HG02870 (cell line): ENCODE results near the gene SPATA31D4.
"Not testable (repeated sequence)": the region's sequence is repeated elsewhere in the genome, so short reads cannot be mapped to it uniquely, and the experiment has no call there.

ENCODE experiments used
- ATAC-seq: cut with Tn5 transposase; IDR thresholded peaks from one replicate; pipeline ENCODE4 v1.9.1; 2021; ENCODE audit warnings: mild to moderate bottlenecking, moderate library complexity; ENCODE audit not compliant: unreplicated experiment

The SPATA31D4 gene

DNA sequence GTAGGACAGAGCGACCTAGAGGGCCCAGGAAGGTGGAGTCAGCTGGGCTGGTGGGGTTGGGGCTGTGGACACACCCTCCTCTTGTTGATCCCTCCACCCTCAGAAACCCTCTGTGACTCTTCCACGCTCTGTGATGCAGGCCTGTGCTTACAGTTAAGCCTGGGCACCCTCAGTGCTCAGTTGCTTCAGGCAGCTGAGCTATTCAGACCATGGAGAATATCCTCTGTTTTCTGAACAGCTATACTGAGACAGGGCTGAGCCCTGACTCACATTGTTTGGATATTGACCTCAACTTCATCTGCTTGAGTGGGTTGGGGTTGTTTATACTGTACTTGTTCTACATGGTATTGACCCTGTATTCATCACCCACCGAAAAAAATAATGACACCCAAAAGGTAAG lies at the start of gene SPATA31D4:
TSS of gene SPATA31D4 (plus strand) at position 124 of the 400 bp plus-strand sequence. CDS start at position 210, 86 bp downstream.
- ATAC-seq, result not testable (repeated sequence)

DNA sequence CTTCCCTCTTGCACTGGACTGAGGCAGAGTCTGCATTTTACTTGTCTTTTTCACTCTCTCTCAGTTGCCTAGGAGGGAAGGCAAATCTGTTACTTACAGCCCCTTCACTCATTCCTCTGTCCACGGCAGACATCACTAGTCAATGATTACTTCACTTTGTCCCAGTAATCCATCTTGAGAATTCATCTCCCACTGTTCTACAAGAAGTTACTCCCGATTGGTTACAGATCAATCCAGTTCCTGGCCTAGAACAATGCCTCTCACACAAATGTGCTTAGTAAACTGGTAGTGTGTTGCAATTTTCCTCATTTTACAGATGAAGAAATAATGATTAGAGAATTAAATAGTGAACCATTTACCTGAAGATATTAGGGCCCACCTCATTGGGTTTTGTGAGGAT lies 49.7 kb upstream of the SPATA31D4 start:
- no peak for ATAC-seq

DNA sequence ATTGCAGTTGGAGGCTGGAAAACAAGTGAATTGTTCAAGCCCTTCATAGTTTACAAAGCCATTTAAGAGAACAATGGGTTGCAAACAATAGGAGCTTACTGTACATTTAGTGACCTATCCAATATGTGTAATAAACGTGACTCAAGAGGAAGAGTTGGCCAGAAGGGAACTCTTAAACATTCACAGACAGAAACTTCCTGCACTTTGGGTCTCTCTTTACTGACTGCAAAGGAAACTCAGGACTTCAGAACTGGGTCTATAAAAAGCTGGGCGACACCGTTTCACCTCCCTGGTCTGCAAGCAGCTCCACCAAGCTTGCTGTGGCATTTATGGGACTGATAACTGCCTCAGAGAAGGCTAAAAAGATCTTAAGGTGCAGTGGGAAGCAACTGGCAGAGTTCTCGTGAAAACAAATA lies 48.7 kb upstream of the SPATA31D4 start:
- no peak for ATAC-seq

DNA sequence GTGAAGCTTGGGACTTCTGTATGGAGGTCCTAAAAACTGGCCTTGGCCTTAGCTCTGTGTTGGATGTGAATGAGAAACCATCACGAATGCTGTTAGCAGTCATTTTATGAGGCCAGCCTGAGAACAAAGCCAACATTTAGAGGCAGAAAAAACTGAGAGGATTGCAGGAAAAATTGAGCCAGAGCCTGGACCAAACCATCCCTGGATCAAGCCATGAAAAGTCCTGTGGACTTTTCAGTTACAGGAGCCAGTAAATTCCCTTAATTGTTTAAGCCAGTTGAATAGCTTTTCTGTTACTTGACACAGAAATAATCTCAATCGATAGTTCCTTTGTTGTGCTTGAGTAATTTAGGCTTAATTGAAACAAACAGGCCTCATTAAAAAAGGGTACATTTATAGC lies 42.6 kb upstream of the SPATA31D4 start:
- ATAC-seq, result no peak

DNA sequence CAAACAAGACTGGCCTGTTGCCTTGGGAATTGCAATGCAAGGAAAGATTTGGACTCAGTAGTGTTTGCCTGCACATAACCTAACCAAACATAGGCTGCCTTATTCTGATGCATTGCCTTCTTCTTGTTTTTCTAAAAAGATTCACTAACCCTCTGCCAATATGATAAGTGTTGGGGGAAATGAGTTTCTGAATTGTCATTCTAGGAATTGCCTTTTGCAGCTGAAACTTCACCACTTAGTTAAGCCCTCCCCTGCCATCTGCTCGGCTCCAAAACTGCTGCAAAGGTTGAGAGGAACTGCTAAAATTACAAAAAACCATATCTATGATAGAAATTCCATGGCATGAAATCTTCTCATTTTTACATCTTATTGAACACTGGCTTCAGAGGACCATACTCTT lies 41.6 kb upstream of the SPATA31D4 start:
- no peak for ATAC-seq

DNA sequence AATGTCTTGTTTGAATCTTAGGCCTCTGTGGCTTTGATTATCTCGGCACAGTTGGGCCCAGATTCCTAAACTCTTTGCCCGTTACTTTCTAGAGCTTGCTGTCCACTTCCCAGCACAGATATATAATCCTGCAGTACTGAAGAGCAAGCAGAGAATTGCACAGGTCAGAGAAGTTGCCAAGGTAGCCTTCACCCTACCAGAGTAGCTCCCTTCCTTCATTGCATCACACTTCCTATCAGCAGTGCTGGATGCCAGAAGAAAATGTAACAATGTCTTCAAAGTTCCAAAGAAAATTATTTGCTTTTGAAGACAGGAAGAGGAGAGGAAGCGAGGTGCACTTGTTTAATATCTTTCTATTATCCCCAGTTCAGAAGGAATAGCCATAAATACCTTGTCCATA lies 38.1 kb upstream of the SPATA31D4 start:
- no peak for ATAC-seq

DNA sequence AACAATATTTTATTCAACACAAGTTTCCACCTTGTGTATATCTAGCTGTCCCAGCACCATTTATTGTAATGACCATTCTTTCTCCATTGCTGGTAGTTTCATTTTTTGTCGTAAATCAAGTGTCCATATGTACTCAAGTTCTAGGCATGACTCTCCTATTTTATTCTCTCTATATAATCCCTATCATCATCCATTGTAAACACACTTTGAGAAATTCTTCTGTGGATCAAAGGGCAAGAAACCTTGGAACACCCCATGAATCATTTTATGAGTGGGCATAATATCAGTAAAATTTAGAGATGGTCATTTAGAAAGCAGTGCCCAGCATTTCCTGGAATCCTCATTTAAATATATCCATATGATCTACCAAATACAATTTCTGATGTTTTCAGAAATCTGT lies 35.8 kb upstream of the SPATA31D4 start:
- no peak for ATAC-seq

DNA sequence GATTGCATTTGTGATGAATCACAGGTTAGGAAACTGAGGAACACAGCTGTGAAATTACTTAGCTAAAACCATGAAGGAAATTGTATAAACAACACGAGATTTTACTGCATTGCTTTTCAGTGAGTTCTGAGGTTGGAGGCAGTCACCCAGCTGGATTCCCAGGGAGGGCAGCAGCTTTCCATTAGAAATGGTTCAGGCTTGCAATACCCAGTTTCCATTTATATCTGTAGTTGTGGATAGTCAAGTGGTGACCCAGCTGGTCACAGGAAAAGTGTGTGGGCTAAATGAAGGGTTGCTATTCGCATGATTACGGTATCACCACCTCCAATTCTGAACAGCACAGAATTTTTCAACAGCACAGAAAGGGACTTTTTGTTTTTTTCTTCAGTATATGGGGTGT lies 34.3 kb upstream of the SPATA31D4 start:
- ATAC-seq, result no peak

DNA sequence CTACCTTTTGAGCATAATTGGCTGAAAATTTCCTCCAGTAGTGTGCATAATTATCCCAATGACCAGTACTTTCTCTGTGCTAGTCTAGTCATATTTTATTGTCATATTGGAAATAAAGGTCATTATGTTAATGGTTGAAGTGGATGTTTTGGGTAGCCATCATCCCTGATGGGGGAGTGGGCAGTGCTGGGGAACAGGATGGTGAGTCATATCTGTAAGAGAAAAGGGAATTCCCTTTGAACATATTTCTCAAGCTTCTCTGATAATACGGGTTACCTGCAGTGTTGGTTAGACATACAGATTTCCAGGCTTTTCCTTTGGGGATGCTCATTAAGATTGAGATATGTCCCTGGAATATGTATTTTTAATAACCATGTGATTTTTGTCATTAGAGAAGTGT lies 33.3 kb upstream of the SPATA31D4 start:
- no peak for ATAC-seq

DNA sequence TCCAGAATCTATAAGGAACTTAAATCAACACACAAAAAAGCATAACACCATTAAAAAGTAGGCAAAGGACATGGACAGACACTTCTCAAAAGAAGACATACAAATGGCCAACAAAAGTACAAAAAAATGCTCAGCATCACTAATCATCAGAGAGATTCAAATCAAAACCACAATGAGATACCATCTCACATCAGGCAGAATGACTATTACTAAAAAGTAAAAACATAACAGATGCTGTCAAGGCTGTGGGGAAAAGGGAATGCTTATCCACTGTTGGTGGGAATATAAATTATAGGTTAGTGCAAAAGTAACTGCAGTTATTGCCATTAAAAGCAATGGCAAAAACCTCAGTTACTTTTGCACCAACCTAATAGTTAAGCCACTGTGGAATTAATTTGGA lies 32.2 kb upstream of the SPATA31D4 start:
- no peak for ATAC-seq

DNA sequence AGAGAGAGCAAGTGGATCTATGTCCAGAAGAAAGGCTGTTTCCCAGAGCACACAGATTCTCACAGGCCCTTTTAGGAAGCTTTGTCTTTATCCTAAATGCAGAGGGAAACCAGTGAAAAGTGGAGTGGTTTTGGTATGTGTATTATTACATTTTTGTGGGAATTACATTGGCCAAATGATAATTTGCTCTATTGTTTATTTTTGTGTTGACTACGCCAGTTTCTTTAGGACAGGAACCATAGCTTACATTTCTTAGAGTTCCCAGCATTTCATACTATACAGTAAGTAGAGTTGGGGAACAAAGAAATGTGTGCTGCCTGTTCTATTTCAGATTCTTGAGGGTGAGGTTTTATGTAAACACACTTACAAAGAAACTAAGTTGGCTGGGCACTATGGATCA lies 29.4 kb upstream of the SPATA31D4 start:
- ATAC-seq, result no peak

DNA sequence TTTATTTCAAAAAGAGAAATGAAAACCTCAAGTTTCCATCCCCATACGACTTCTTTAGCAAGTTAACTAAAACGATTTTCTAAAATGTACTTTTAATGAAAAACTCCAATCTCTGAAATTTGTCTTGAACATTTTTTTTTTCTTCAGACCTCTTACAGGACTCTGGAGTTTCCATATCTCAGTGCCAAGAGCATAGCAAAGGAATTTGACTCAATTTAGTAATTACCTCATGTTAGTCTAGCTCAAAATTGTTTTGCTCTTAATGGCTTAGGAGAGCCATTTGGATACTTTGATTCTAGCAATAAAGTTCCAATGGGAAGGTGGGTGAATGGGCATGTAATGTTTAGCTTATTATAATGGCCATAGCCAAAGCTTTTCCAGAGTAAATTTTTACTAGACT lies 26.0 kb upstream of the SPATA31D4 start:
- no peak for ATAC-seq

DNA sequence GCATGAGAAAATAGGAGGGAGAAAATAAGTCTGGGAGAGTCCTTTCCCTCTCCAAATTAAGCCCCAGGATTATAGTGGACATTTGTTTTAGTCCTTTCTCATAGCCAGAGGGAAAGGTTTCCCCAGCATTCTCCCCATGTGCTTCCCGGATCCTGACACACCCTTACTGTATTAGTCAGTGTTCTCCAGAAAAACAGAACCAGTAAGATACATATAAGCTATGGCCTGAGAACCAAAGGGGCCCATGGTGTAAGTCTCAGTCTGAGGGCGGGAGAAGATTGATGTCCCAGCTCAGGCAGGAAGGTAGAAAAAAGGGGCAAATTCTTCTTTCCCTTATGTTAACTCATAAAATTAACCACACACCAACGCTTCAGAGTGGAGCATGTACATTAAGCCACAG lies 25.6 kb upstream of the SPATA31D4 start:
- no peak for ATAC-seq

DNA sequence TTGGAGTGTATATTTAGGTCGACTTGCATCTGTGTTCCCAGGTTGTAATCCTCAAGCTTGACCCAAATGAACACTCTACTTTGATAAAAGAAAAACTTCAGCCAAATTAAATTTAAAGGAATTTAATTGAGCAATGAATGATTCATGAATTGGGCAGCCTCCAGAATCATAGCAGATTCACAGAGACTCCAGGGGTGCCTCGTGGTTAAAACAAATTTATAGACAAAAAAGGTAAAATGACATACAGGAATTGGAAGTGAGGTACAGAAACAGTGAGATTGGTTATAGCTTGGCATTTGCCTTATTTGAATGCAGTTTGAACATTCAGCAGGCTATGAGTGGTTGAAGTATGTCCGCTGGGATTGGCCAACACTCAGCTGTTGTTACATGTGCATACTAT lies 21.6 kb upstream of the SPATA31D4 start:
- ATAC-seq, result no peak

DNA sequence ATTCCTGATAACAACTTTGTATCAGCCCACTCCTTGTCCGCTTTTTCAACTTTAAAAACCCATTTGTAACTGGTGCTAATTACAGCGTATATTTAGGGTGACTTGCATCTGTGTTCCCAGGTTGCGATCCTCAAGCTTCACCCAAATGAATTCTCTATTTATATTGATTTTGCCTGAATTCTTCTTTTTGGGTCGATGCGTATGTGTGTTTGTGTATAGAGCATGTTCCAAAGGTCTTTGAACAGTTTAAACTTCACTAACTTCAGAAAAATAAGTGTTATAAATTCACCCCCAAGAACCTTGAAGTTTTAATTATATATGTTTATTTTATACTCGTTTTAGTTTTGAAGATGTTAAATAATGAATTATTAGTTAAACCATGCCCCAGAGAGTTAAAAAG lies 16.1 kb upstream of the SPATA31D4 start:
- ATAC-seq, result no peak

DNA sequence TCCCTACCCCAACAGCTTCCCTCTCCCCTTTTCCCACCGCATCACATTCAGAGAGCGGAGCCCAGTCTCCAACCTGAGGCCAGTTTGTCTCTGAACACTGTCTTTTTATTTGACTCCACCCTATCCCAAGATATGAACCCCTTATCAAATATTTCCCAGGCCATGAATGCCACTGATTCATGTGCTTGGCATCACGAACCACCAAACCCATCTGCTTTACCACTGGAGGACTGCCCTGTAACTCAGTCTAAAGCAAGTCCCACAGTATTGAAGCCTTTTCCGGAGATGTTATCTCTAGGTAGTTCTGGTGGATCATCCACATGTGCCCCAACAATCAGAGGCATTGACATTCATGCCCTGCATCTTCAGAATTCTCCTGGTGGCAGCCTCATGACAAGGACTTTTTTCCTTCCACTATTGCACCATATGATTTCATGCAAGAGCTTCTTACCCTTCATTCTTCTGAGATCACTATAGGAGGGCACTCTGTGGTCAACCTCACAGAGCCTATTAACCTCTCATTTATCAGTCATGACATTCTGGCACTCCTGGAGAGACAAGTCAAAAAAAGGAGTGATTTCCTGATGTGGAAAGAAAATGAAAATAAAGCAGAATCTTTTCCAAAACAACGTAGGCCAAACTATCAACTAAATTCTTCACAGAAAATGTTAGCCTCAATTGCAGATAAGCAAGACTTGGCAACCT lies 12.3 kb upstream of the SPATA31D4 start:
- no peak for ATAC-seq

DNA sequence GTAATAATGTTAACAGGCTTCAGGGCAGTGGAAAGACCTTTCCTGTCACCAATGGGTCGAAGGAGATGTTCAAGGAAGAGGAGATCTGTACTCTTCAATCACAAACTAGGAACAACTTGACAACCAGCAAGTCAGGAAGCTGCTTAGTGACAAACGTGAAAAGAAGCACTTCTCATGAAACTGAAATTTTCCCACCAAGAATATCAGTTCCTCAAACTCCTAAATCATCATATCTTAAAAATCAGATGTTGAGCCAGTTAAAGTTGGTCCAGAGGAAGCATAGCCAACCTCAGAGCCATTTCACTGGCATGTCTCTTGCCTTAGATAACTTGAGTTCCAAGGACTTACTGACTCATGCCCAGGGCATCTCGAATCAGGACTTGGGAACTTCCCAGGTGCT lies 9.7 kb upstream of the SPATA31D4 start:
- ATAC-seq, result not testable (repeated sequence)

DNA sequence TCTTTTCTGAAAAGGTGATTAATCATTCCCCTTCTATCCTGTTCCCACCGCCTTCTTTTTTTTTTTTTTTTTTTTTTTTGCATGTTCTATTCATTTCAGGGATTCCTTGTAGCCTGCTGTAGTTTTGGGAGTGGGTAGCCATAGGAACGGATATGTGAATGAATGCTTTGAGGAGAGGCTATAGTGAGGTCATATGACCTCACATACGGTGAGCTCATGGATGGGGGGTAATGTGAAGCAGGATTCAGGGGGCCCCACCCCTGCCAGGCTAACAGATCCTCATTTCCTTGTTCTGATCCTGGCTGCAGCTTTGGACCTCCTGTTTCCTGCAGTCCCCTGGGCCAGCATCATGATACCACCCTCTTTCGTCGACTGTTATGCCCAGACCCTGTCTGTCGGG lies 1.9 kb downstream of the SPATA31D4 start:
- ATAC-seq, result not testable (repeated sequence)

DNA sequence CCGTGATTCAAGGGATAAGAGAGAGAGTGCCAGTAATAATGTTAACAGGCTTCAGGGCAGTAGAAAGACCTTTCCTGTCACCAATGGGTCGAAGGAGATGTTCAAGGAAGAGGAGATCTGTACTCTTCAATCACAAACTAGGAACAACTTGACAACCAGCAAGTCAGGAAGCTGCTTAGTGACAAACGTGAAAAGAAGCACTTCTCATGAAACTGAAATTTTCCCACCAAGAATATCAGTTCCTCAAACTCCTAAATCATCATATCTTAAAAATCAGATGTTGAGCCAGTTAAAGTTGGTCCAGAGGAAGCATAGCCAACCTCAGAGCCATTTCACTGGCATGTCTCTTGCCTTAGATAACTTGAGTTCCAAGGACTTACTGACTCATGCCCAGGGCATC lies 5.3 kb downstream of the SPATA31D4 start:
- ATAC-seq, result not testable (repeated sequence)

DNA sequence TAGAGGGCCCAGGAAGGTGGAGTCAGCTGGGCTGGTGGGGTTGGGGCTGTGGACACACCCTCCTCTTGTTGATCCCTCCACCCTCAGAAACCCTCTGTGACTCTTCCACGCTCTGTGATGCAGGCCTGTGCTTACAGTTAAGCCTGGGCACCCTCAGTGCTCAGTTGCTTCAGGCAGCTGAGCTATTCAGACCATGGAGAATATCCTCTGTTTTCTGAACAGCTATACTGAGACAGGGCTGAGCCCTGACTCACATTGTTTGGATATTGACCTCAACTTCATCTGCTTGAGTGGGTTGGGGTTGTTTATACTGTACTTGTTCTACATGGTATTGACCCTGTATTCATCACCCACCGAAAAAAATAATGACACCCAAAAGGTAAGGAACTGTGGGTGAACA lies 15.2 kb downstream of the SPATA31D4 start, which contains the start of gene SPATA31D3:
TSS of gene SPATA31D3 (plus strand) at position 108 of the 400 bp plus-strand sequence. CDS start at position 194, 86 bp downstream.
- ATAC-seq, result not testable (repeated sequence)

DNA sequence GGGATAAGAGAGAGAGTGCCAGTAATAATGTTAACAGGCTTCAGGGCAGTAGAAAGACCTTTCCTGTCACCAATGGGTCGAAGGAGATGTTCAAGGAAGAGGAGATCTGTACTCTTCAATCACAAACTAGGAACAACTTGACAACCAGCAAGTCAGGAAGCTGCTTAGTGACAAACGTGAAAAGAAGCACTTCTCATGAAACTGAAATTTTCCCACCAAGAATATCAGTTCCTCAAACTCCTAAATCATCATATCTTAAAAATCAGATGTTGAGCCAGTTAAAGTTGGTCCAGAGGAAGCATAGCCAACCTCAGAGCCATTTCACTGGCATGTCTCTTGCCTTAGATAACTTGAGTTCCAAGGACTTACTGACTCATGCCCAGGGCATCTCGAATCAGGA lies 20.4 kb downstream of the SPATA31D4 start:
- peak; percentile 56 for ATAC-seq

DNA sequence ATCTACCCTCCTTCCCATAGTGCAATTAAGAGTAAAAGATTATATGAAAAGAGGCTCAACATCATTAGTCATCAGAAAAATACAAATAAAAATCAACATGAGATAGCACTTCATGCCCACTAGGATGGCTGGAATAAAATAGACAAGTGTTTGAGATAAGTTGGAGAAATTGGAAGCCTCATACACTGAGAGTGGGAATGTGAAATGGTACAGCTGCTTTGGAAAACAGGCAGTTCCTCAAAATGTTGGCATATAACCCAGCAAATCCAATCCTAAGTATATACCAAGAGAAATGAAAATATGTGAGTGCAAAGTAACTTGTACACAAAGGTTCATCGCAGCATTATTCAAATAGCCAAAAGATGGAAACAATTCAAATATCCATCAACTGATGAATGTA lies 24.9 kb downstream of the SPATA31D4 start:
- ATAC-seq, result no peak

DNA sequence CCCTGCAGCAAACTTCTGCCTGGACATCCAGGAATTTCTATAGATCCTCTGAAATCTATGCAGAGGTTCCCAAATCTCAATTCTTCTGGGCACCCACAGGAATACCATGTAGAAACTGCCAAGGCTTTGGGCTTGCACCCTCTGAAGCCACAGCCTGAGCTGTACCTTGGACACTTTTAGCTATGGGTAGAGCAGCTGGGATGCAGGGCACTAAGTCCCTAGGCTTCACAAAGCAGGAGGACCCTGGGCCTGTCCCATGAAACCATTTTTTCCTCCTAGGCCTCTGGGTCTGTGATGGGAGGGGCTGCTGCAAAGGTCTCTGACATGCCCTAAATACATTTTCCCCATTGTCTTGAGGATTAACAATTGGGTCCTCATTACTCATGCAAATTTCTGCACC lies 27.4 kb downstream of the SPATA31D4 start:
- no peak for ATAC-seq
